ENCODE results near the gene CLECL1.
A peak's percentile ranks its signal among the peaks of the same experiment; 100 is the strongest.

CLECL1 gene

GRCh38 chr12:9730011-9730410, 2.9 kb downstream of the CLECL1 start:
- Histone ChIP-seq H3K4me3 (ENCODE audit: low read length) (peak overlapping the region; percentile 93), H3K9ac (ENCODE audit: low read length) (peak overlapping the region; percentile 95), H3K9me3 (ENCODE audit: insufficient read depth, low read length) (no peaks in the 10 kb centered on the region), H3K27me3 (ENCODE audit: low read depth, low read length) (no peaks in the 10 kb centered on the region), H3K27ac (ENCODE audit: low read length) (peak overlapping the region; percentile 97), H3K4me1 (ENCODE audit: low read length) (peaks cover 19% of the 10 kb centered on the region), H4K20me1 (ENCODE audit: insufficient read depth, low read length) (peaks cover 2% of the 10 kb centered on the region; the same call in 1 of the 2 replicates), H3K36me3 (replicated peaks; ENCODE audit: low read depth, low read length) (peaks cover 47% of the 10 kb centered on the region), H3K4me2 (ENCODE audit: low read length) (peak overlapping the region; percentile 95), H3K79me2 (ENCODE audit: low read length) (peaks cover 96% of the 10 kb centered on the region), H2AFZ (ENCODE audit: low read depth, low read length) (no peak overlapping the region)
- TF ChIP-seq CTCF (IDR thresholded peaks at IDR 0.05; ENCODE audit: low read depth, low read length) (no peak), EZH2phosphoT487 (IDR thresholded peaks at IDR 0.05; ENCODE audit: low read depth) (no peak)

- no peak overlapping the region for H2AFZ ChIP-seq (ENCODE audit: low read depth, low read length)
- peak overlapping the region; percentile 95 for H3K4me2 ChIP-seq (ENCODE audit: low read length)
- TF ChIP-seq EZH2phosphoT487 (IDR thresholded peaks at IDR 0.05; ENCODE audit: low read depth) (no peak), CTCF (IDR thresholded peaks at IDR 0.05; ENCODE audit: low read depth, low read length) (no peak)
- H3K4me3 ChIP-seq (ENCODE audit: low read length): peak overlapping the region; percentile 93
- H3K9ac ChIP-seq (ENCODE audit: low read length): peak overlapping the region; percentile 95
- H4K20me1 ChIP-seq (ENCODE audit: insufficient read depth, low read length): peaks cover 11% of the 10 kb centered on the region; the same call in 1 of the 2 replicates
- H3K4me1 ChIP-seq (ENCODE audit: low read length): peaks cover 22% of the 10 kb centered on the region
- peaks cover 96% of the 10 kb centered on the region for H3K79me2 ChIP-seq (ENCODE audit: low read length)
- no peaks in the 10 kb centered on the region for H3K27me3 ChIP-seq (ENCODE audit: low read depth, low read length)
- peaks cover 56% of the 10 kb centered on the region for H3K36me3 ChIP-seq (replicated peaks; ENCODE audit: low read depth, low read length)
- H3K9me3 ChIP-seq (ENCODE audit: insufficient read depth, low read length): no peaks in the 10 kb centered on the region
- H3K27ac ChIP-seq (ENCODE audit: low read length): peak overlapping the region; percentile 97
Observed at GRCh38 chr12:9729082-9729481, 3.8 kb downstream of the CLECL1 start.

- Histone ChIP-seq H3K36me3 (replicated peaks; ENCODE audit: low read depth, low read length) (peaks cover 67% of the 10 kb centered on the region), H4K20me1 (ENCODE audit: insufficient read depth, low read length) (peaks cover 22% of the 10 kb centered on the region; the same call in 1 of the 2 replicates), H3K9ac (ENCODE audit: low read length) (peak overlapping the region; percentile 95), H3K4me1 (ENCODE audit: low read length) (peaks cover 28% of the 10 kb centered on the region), H2AFZ (ENCODE audit: low read depth, low read length) (no peak overlapping the region), H3K4me3 (ENCODE audit: low read length) (peak overlapping the region; percentile 93), H3K4me2 (ENCODE audit: low read length) (peak overlapping the region; percentile 95), H3K27me3 (ENCODE audit: low read depth, low read length) (no peaks in the 10 kb centered on the region), H3K9me3 (ENCODE audit: insufficient read depth, low read length) (no peaks in the 10 kb centered on the region), H3K27ac (ENCODE audit: low read length) (peak overlapping the region; percentile 97), H3K79me2 (ENCODE audit: low read length) (peaks cover 100% of the 10 kb centered on the region)
- TF ChIP-seq CTCF (IDR thresholded peaks at IDR 0.05; ENCODE audit: low read depth, low read length): no peak
- no peak for TF ChIP-seq EZH2phosphoT487 (IDR thresholded peaks at IDR 0.05; ENCODE audit: low read depth)
Observed at GRCh38 chr12:9727813-9728212, 5.1 kb downstream of the CLECL1 start.

GRCh38 chr12:9725213-9725870, 7.6 kb downstream of the CLECL1 start:
- Histone ChIP-seq H3K4me2 (ENCODE audit: low read length) (peak overlapping the region; percentile 95), H3K4me3 (ENCODE audit: low read length) (peak overlapping the region; percentile 93), H3K4me1 (ENCODE audit: low read length) (peaks cover 52% of the 10 kb centered on the region), H3K27ac (ENCODE audit: low read length) (peak overlapping the region; percentile 97), H4K20me1 (ENCODE audit: insufficient read depth, low read length) (peaks cover 40% of the 10 kb centered on the region; the same call in 1 of the 2 replicates), H3K27me3 (ENCODE audit: low read depth, low read length) (no peaks in the 10 kb centered on the region), H3K36me3 (replicated peaks; ENCODE audit: low read depth, low read length) (peaks cover 78% of the 10 kb centered on the region), H2AFZ (ENCODE audit: low read depth, low read length) (no peak overlapping the region), H3K9me3 (ENCODE audit: insufficient read depth, low read length) (no peaks in the 10 kb centered on the region), H3K9ac (ENCODE audit: low read length) (peak overlapping the region; percentile 95), H3K79me2 (ENCODE audit: low read length) (peaks cover 100% of the 10 kb centered on the region)
- no peak for TF ChIP-seq CTCF (IDR thresholded peaks at IDR 0.05; ENCODE audit: low read depth, low read length)
- no peak for TF ChIP-seq EZH2phosphoT487 (IDR thresholded peaks at IDR 0.05; ENCODE audit: low read depth)

All from OCI-LY3 (cell line).